Measurements from ENCODE around the gene STX3. TPM values are rescaled to one million over a fixed set of nuclear protein-coding genes. Genes with fewer than 3 reads are reported as not detected.

The STX3 gene
- total and polyA plus RNA-seq, 2 of the 4 experiments (the other 2 are of a cell fraction), result 5.0 to 5.4 TPM

DNA sequence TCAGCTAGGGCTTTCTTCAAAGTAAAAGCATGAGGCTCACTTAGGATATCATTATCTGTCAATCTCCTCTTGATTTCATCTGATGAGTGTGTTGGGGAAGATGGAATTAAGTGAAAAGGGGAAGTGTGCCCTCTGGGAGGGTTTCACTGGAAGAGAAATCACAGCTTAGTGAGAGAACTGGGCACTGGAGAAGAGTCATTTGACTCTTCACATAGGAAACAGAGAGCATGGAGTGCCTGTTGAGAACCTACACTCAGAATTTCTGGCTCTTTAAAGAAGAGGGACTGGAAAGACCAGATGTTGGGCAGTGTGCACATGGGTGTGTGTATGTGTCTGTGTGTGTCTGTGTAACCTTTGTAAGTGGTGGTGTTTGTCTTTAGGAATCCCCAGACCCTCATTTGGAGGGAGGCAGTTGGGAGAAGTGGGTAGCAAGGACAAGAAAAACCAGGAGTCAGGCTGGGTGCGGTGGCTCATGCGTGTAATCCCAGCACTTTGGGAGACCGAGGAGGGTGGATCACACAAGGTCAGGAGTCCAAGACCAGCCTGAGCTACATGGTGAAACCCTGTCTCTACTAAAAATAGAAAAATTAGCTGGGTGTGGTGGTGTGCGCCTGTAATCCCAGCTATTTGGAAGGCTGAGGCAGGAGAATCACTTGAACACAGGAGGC, 10.0 kb downstream of the STX3 start:
- H3K4me1 ChIP-seq (ENCODE audit: control insufficient read depth, insufficient read depth, low read length), result no peaks in the 10 kb centered on the region
- no peaks in the 10 kb centered on the region for H3K36me3 ChIP-seq (ENCODE audit: control insufficient read depth, insufficient read depth, low read length)
- H3K9me3 ChIP-seq (ENCODE audit: control insufficient read depth, insufficient read depth, low read length), result no peaks in the 10 kb centered on the region
- H4K8ac ChIP-seq (ENCODE audit: low read depth in 2 of 2, low read length in 2 of 2), result no peak overlapping the region
- H2BK20ac ChIP-seq (ENCODE audit: low read depth, low read length), result no peak overlapping the region
- no CpG with 5 or more reads among the region's 4 CpGs for WGBS, 2 experiments (ENCODE audit: extremely low coverage in 2 of 2, insufficient read length in 1 of 2)
- POLR2A ChIA-PET (ENCODE audit: unreplicated experiment), result no interaction called here
- ATAC-seq (ENCODE audit: low read depth) (no peak), DNase-seq (no peak)
- H3K56ac ChIP-seq (ENCODE audit: extremely low read depth, insufficient read depth, low read length), result no peak overlapping the region
- H2AFZ ChIP-seq (replicated peaks; ENCODE audit: low read length, poor library complexity), result no peak overlapping the region
- H3K9ac ChIP-seq (ENCODE audit: low read depth, low read length), result no peak overlapping the region
- peaks cover 22 to 29% of the 10 kb centered on the region in 2 experiments; a peak in 3 of 4 replicates for H3K79me1 ChIP-seq (ENCODE audit: low read depth in 1 of 2, low read length in 2 of 2)
- no peak overlapping the region for H3K23ac ChIP-seq (ENCODE audit: low read depth, low read length)
- H4K91ac ChIP-seq (ENCODE audit: insufficient read depth, low read depth, low read length), result no peak overlapping the region
- no peak overlapping the region for H4K5ac ChIP-seq (ENCODE audit: low read depth, low read length)
- CTCF ChIA-PET, result no interaction called here
- in situ Hi-C loops (cut with MboI; ENCODE audit: low sequenced_read_pairs) (no loop called here), intact Hi-C loops (cut with micrococcal nuclease) (no loop called here), dilution Hi-C loops (cut with HindIII; ENCODE audit: low sequenced_read_pairs, unreplicated experiment) (no loop called here)
- no peak for TF ChIP-seq CHD1 (IDR thresholded peaks at IDR 0.05; ENCODE audit: low read depth, low read length)
- no peak for TF ChIP-seq MAZ (IDR thresholded peaks at IDR 0.05; ENCODE audit: borderline replicate concordance, low read depth, low read length)
- TF ChIP-seq POLR2A (IDR thresholded peaks at IDR 0.05; ENCODE audit: low read depth, low read length), result no peak
- no peak for TF ChIP-seq ELK1 (IDR thresholded peaks at IDR 0.05; ENCODE audit: borderline replicate concordance, low read depth, low read length)
- TF ChIP-seq MAFK (IDR thresholded peaks at IDR 0.05; ENCODE audit: low read depth, low read length), result no peak
- TF ChIP-seq SMC3 (IDR thresholded peaks at IDR 0.05; ENCODE audit: low read depth, low read length), result no peak
- H2BK5ac ChIP-seq (ENCODE audit: low read depth, low read length, poor library complexity, severe bottlenecking), result no peak overlapping the region
- no peak overlapping the region for H3K4ac ChIP-seq (ENCODE audit: low read depth, low read length)
- no peaks in the 10 kb centered on the region for H3K27me3 ChIP-seq (ENCODE audit: control insufficient read depth, insufficient read depth, low read length)
- H2AK5ac ChIP-seq (ENCODE audit: low read depth, low read length), result no peak overlapping the region
- no TSS peak for BruUV-seq (replicated peaks)
- H3K4me2 ChIP-seq (ENCODE audit: low read depth, low read length), result no peak overlapping the region
- no peak overlapping the region for H3K18ac ChIP-seq (ENCODE audit: low read depth, low read length)
- no peak overlapping the region for H3K14ac ChIP-seq (replicated peaks; ENCODE audit: low read depth, low read length)
- no peak overlapping the region for H3K4me3 ChIP-seq (ENCODE audit: insufficient read depth, low read depth, low read length)
- no peak overlapping the region for H2BK15ac ChIP-seq (ENCODE audit: low read depth, low read length)
- 0 out of 2 replicates have a peak, but pooled peaks cover 3% of the 10 kb centered on the region for H3K9me1 ChIP-seq (ENCODE audit: insufficient read depth, low read length)
- no peak overlapping the region for H2AK9ac ChIP-seq (replicated peaks; ENCODE audit: low read depth, low read length, poor library complexity)
- no peak overlapping the region for H2BK120ac ChIP-seq (ENCODE audit: low read depth, low read length)
- peaks cover 24% of the 10 kb centered on the region; the same call in 1 of the 2 replicates for H4K20me1 ChIP-seq (ENCODE audit: insufficient read depth, low read length)
- no peak overlapping the region for H3K27ac ChIP-seq (ENCODE audit: insufficient read depth, low read length)
